ENCODE data around the gene NUDT6.
"Not testable (repeated sequence)": the region's sequence is repeated elsewhere in the genome, so short reads cannot be mapped to it uniquely, and the experiment has no call there.

Gene NUDT6

DNA sequence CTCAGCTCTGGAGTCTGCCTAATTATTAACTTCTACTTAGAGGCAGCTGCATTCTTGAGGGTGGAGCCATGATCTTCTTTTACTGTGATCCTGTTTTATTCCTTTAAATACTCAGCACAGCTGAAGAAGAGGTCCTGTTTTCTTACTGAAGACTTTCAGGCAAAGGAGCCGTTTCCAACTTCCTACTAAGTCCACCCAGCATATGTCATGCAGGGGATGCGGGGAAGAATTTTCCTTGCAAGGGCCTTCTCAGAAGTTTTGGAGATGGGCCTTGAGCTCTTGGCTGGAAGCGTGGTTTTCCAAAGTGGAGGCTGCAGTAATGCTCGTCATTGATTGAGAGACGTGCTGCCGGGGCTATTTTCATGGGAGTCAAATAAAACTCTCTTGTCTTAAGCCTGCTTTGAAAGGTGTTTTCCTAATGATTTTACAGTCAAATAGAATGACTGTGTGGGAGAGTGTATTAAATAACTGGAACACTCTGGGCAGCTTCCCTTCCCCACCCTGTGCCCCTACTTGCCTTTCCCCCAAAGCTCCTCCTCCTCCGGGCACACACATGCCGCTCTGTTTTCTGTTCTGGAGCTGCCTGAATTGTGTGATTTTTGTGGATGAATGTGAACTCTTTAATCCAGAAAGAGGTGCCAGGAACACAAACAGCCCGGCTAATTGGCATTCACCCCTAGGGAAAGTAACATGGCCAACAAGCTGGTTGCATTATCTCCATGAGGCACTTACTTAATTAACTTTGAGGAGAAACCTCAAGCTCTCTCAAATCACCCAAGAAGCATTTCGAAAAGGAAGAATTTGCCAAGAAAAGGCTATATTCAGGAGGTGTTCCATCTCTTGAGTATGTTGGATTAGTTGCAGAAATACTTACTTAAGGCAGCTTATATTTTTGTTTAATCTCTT lies 67.7 kb downstream of the NUDT6 start:
- DNase-seq (no peak), ATAC-seq (replicated peaks) (no peak)
- no peaks in the 10 kb centered on the region for H3K27me3 Mint-ChIP-seq
- H3K27ac Mint-ChIP-seq: no peak overlapping the region
- no peaks in the 10 kb centered on the region for H3K36me3 Mint-ChIP-seq (ENCODE audit: insufficient read depth)
- H3K4me3 Mint-ChIP-seq: no peak overlapping the region
- peaks cover 0 to 2% of the 10 kb centered on the region in 2 donors for H3K4me1 Mint-ChIP-seq (ENCODE audit: low read depth in 2 of 2)
- no peaks in the 10 kb centered on the region for H3K9me3 Mint-ChIP-seq

- H3K27ac Mint-ChIP-seq: no peak overlapping the region
Observed at GRCh38 chr4:122851568-122851967, 70.8 kb downstream of the NUDT6 start.

DNA sequence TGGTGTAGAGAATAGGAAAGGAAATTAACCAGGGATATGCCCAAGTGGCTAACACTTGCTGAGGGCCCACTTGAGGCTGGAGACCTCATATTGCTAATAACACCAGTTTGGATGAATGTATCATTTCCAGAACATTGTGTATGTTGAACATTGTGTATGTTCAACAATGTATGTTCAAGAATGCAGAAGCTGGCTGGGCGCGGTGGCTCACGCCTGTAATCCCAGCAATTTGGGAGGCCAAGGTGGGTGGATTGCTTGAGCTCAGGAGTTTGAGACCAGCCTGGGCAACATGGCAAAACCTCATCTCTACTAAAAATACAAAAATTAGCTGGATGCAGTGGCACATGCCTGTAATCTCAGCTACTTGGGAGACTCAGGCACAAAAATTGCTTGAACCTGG lies 72.6 kb downstream of the NUDT6 start:
- not testable (repeated sequence) for H3K4me3 Mint-ChIP-seq; ATAC-seq (replicated peaks); H3K4me1 Mint-ChIP-seq (ENCODE audit: low read depth in 2 of 2); H3K27me3 Mint-ChIP-seq; H3K9me3 Mint-ChIP-seq; H3K27ac Mint-ChIP-seq; DNase-seq; H3K36me3 Mint-ChIP-seq (ENCODE audit: insufficient read depth)

More at GRCh38 chr4:122851568-122851967, 70.8 kb downstream of the NUDT6 start:
- Mint-ChIP-seq H3K27me3 (no peaks in the 10 kb centered on the region), H3K4me1 (ENCODE audit: low read depth in 2 of 2) (peaks cover 0 to 2% of the 10 kb centered on the region in 2 donors), H3K4me3 (no peak overlapping the region), H3K9me3 (no peaks in the 10 kb centered on the region), H3K36me3 (ENCODE audit: insufficient read depth) (no peaks in the 10 kb centered on the region)
- ATAC-seq (replicated peaks): no peak
- no peak for DNase-seq

DNA sequence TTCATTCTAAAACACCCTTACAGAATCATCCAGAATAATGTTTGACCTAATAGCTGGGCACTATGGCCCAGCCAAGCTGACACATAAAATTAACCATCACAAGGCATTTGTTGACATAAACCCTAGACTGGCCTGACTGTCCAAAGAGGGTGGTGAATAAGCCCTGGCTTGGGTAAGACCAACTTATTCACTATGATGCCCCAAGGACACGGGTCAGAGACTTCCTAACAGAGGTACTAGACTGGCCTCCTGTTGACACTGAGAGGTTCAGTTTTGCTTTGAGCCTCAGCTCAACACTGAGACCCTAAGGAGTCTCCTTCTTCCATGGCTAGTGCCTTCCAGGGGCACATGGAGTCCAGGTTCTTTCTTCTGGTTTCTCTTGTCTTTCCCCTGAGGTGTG lies 74.5 kb downstream of the NUDT6 start:
- no peak overlapping the region for H3K27ac Mint-ChIP-seq
- no peaks in the 10 kb centered on the region for H3K36me3 Mint-ChIP-seq (ENCODE audit: insufficient read depth)
- peaks cover 0 to 6% of the 10 kb centered on the region in 2 donors for H3K27me3 Mint-ChIP-seq
- no peak overlapping the region for H3K4me3 Mint-ChIP-seq
- H3K4me1 Mint-ChIP-seq (ENCODE audit: low read depth in 2 of 2): no peaks in the 10 kb centered on the region
- no peaks in the 10 kb centered on the region for H3K9me3 Mint-ChIP-seq
- no peak for DNase-seq
- no peak for ATAC-seq (replicated peaks)

- Mint-ChIP-seq H3K36me3 (ENCODE audit: insufficient read depth) (no peaks in the 10 kb centered on the region), H3K27ac (no peak overlapping the region), H3K27me3 (peaks cover 0 to 8% of the 10 kb centered on the region in 2 donors), H3K4me3 (no peak overlapping the region), H3K4me1 (ENCODE audit: low read depth in 2 of 2) (no peaks in the 10 kb centered on the region), H3K9me3 (no peaks in the 10 kb centered on the region)
- DNase-seq: no peak
- no peak for ATAC-seq (replicated peaks)
Observed at GRCh38 chr4:122845760-122846159, 76.6 kb downstream of the NUDT6 start.

GRCh38 chr4:122845066-122845465 lies 77.3 kb downstream of the NUDT6 start:
- H3K27ac Mint-ChIP-seq: no peak overlapping the region
- no peaks in the 10 kb centered on the region for H3K9me3 Mint-ChIP-seq
- DNase-seq (no peak), ATAC-seq (replicated peaks) (no peak)
- no peaks in the 10 kb centered on the region for H3K36me3 Mint-ChIP-seq (ENCODE audit: insufficient read depth)
- H3K4me3 Mint-ChIP-seq: no peak overlapping the region
- H3K27me3 Mint-ChIP-seq: peaks cover 0 to 8% of the 10 kb centered on the region in 2 donors
- H3K4me1 Mint-ChIP-seq (ENCODE audit: low read depth in 2 of 2): no peaks in the 10 kb centered on the region

DNA sequence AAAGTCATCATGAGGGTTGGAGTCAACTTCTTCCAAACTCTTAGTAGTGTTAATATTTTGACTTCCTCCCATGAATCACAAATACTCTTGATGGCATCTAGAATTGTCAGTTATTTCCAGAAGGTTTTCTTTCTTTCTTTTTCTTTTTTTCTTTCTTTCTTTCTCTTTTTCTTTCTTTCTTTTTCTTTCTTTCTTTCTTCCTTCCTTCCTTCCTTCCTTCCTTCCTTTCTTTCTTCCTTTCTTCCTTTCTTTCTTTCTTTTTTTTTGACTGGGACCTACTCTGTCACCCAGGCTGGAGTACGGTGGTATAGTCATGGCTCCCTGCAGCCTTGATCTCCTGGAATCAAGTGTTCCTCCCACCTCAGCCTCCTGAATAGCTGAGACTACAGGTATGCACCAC lies 78.0 kb downstream of the NUDT6 start:
- not testable (repeated sequence) for H3K4me1 Mint-ChIP-seq (ENCODE audit: low read depth in 2 of 2); H3K4me3 Mint-ChIP-seq; H3K9me3 Mint-ChIP-seq; ATAC-seq (replicated peaks); H3K27ac Mint-ChIP-seq; H3K36me3 Mint-ChIP-seq (ENCODE audit: insufficient read depth); DNase-seq
- peaks cover 6 to 13% of the 10 kb centered on the region in 2 donors for H3K27me3 Mint-ChIP-seq

GRCh38 chr4:122842984-122843531 lies 79.3 kb downstream of the NUDT6 start:
- DNase-seq: no peak
- Mint-ChIP-seq H3K27ac (no peak overlapping the region), H3K27me3 (peaks cover 11 to 17% of the 10 kb centered on the region in 2 donors), H3K4me3 (no peak overlapping the region), H3K9me3 (no peaks in the 10 kb centered on the region), H3K36me3 (ENCODE audit: insufficient read depth) (no peaks in the 10 kb centered on the region), H3K4me1 (ENCODE audit: low read depth in 2 of 2) (no peaks in the 10 kb centered on the region)
- no peak for ATAC-seq (replicated peaks)

All from effector memory CD8-positive, alpha-beta T cell (primary cell).